K562 (cell line): ENCODE results near the gene CPNE8.

Experiments
- MXI1 ChIP-seq: IDR thresholded peaks from 2 replicates; pipeline ENCODE4 v1.6.1; 2011; ENCODE audit warnings: low read depth, mild to moderate bottlenecking, improper control_type of control experiment, low read length
- POLR2A ChIP-seq: fragments of 450-650 bp; conservative IDR thresholded peaks from 2 replicates; pipeline ENCODE4 v1.6.1; 2016
- SIRT6 ChIP-seq: IDR thresholded peaks from one replicate; pipeline ENCODE4 v1.6.1; 2012; ENCODE audit warnings: low read depth, mild to moderate bottlenecking, control low read depth, inconsistent platforms, low read length, moderate library complexity
- TAF1 ChIP-seq: IDR thresholded peaks from 2 replicates; pipeline ENCODE4 v1.6.1; 2011; ENCODE audit warnings: mild to moderate bottlenecking, low read length, moderate library complexity; ENCODE audit not compliant: insufficient read depth, control insufficient read depth, severe bottlenecking; ENCODE audit errors: extremely low read depth
- TF ChIP-seq, protein P1 (sequence below): sonication (generic); formaldehyde crosslinking; IDR thresholded peaks from 2 replicates; pipeline ENCODE4 v1.8.0; 2022; ENCODE audit warnings: missing genetic modification reagents, mild to moderate bottlenecking, borderline replicate concordance
- TF ChIP-seq, protein P2 (sequence below): fragments of 250-450 bp; sonication (Bioruptor Pico); IDR thresholded peaks from 2 replicates; pipeline ENCODE4 v1.8.0; 2021; ENCODE audit warnings: mild to moderate bottlenecking, moderate library complexity

DNA sequence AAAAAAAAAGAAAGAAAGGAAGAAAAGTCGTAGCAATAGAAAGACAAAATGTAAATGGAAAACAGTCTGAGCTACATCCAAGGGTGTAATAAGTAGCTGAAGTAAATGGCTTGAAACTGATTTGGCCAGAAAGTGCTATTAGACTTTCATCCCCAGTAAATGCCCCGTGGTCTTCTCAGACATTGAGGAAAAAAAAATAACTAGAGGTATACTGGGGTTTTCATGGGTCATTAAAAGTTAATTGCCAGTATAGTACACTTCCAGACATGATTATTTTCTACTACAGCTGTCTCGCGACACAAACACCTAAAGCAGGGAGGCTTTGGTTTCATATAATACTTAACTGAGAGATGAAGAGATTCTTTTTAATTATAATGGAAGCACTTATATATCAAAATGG, 271.9 kb downstream of the CPNE8 start:
- no peak for TF ChIP-seq SIRT6
- no peak for TF ChIP-seq POLR2A
- no peak for TF ChIP-seq MXI1
- TF ChIP-seq, protein P1, sequence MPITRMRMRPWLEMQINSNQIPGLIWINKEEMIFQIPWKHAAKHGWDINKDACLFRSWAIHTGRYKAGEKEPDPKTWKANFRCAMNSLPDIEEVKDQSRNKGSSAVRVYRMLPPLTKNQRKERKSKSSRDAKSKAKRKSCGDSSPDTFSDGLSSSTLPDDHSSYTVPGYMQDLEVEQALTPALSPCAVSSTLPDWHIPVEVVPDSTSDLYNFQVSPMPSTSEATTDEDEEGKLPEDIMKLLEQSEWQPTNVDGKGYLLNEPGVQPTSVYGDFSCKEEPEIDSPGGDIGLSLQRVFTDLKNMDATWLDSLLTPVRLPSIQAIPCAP = no peak
- TF ChIP-seq, protein P2, sequence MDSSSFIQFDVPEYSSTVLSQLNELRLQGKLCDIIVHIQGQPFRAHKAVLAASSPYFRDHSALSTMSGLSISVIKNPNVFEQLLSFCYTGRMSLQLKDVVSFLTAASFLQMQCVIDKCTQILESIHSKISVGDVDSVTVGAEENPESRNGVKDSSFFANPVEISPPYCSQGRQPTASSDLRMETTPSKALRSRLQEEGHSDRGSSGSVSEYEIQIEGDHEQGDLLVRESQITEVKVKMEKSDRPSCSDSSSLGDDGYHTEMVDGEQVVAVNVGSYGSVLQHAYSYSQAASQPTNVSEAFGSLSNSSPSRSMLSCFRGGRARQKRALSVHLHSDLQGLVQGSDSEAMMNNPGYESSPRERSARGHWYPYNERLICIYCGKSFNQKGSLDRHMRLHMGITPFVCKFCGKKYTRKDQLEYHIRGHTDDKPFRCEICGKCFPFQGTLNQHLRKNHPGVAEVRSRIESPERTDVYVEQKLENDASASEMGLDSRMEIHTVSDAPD (CRISPR knock-in tag) = no peak
- no peak for TF ChIP-seq TAF1
